ENCODE data around the gene WDFY4. TPM values are rescaled to one million over a fixed set of nuclear protein-coding genes. Genes with fewer than 3 reads are reported as not detected.

WDFY4 gene
- polyA plus RNA-seq, 1 donor (not counting 4 experiments of a cell fraction or from before 2014, with no cell fraction given) = 0.04 TPM

DNA sequence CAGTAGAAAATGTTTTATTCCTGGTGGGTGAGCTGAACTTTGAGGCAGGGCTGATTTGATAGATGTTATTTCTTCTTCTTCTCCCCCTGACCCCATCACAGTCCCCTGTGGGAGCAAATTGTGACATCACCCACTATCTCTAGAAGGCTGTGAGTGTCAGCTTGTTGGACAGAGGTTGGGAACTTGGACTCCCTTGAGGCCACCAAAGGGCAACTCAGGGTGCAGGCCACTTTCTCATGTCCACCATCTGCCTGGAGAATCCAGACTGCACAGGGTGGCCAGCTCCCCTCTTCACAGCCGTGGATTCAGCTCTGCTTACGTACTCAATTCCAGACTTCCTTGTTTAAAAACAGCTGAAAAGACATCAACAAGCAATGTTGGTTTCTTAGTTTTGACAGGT, 151.9 kb downstream of the WDFY4 start:
- no peaks in the 10 kb centered on the region for H3K36me3 ChIP-seq (ENCODE audit: control insufficient read depth in 2 of 2, extremely low read depth in 1 of 2, insufficient read depth in 2 of 2, low read length in 2 of 2)
- no peak overlapping the region for H3K9ac ChIP-seq (ENCODE audit: control insufficient read depth, extremely low read depth, insufficient read depth, low read length)
- no peaks in the 10 kb centered on the region for H3K9me3 ChIP-seq (ENCODE audit: control insufficient read depth, low read depth, low read length)
- H2AFZ ChIP-seq (ENCODE audit: control insufficient read depth, low read length) = no peak overlapping the region
- H3K4me1 ChIP-seq (ENCODE audit: control insufficient read depth, extremely low read depth, insufficient read depth, low read length) = no peaks in the 10 kb centered on the region
- H3K27ac ChIP-seq (ENCODE audit: control insufficient read depth, insufficient read depth, low read length) = no peak overlapping the region
- TF ChIP-seq, protein P1, sequence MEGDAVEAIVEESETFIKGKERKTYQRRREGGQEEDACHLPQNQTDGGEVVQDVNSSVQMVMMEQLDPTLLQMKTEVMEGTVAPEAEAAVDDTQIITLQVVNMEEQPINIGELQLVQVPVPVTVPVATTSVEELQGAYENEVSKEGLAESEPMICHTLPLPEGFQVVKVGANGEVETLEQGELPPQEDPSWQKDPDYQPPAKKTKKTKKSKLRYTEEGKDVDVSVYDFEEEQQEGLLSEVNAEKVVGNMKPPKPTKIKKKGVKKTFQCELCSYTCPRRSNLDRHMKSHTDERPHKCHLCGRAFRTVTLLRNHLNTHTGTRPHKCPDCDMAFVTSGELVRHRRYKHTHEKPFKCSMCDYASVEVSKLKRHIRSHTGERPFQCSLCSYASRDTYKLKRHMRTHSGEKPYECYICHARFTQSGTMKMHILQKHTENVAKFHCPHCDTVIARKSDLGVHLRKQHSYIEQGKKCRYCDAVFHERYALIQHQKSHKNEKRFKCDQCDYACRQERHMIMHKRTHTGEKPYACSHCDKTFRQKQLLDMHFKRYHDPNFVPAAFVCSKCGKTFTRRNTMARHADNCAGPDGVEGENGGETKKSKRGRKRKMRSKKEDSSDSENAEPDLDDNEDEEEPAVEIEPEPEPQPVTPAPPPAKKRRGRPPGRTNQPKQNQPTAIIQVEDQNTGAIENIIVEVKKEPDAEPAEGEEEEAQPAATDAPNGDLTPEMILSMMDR (optimal IDR thresholded peaks at IDR 0.05 in 1 of 3, IDR thresholded peaks at IDR 0.05 in 1 of 3, conservative IDR thresholded peaks at IDR 0.05 in 1 of 3; ENCODE audit: extremely low read depth in 1 of 3, insufficient read depth in 2 of 3, low read length in 3 of 3) = no peak
- no peak for TF ChIP-seq EZH2 (IDR thresholded peaks at IDR 0.05; ENCODE audit: low read length)
- no peaks in the 10 kb centered on the region for H3K9me1 ChIP-seq (ENCODE audit: control insufficient read depth, extremely low read depth, insufficient read depth, low read length)
- dilution Hi-C loops (cut with MboI; ENCODE audit: extremely low pct_ligation_motif_present, low sequenced_read_pairs) = no loop called here
- H4K20me1 ChIP-seq (ENCODE audit: control insufficient read depth, extremely low read depth, insufficient read depth, low read length) = no peaks in the 10 kb centered on the region
- no peaks in the 10 kb centered on the region for H3K27me3 ChIP-seq (ENCODE audit: control insufficient read depth, extremely low read depth, insufficient read depth, low read length)
- H3K79me2 ChIP-seq (ENCODE audit: control insufficient read depth, insufficient read depth, low read length) = no peaks in the 10 kb centered on the region
- H3K4me3 ChIP-seq (ENCODE audit: control insufficient read depth in 2 of 3, extremely low read depth in 1 of 3, insufficient read depth in 2 of 3, low read depth in 1 of 3, low read length in 3 of 3) = no peak overlapping the region
- H3K4me2 ChIP-seq (ENCODE audit: control insufficient read depth, extremely low read depth, insufficient read depth, low read depth, low read length) = no peak overlapping the region
- no peak for DNase-seq (ENCODE audit: low read depth, low spot score)
- no peak for FAIRE-seq

DNA sequence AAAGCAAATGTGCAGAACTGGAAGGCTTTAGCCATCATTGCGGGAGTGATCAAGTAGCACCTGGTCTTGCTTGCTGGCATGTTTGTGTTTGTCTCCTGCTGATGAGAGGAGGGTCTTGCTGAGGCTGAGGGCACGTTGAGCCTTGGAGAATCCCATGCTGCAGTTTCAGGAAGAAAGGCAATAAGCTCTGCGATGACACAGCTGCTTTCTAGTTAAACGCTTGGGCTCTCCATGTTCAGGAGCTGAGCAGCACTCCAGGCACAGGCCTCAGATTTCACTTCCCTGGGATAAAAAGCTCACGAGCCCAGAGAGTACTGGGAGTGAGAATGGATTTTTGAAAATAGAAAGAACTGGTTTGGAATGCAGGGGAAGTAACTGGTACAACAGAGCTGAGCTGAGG, 154.2 kb downstream of the WDFY4 start:
- no peak overlapping the region for H3K9ac ChIP-seq (ENCODE audit: control insufficient read depth, extremely low read depth, insufficient read depth, low read length)
- no peaks in the 10 kb centered on the region for H3K9me3 ChIP-seq (ENCODE audit: control insufficient read depth, low read depth, low read length)
- dilution Hi-C loops (cut with MboI; ENCODE audit: extremely low pct_ligation_motif_present, low sequenced_read_pairs) = no loop called here
- DNase-seq (ENCODE audit: low read depth, low spot score) (no peak), FAIRE-seq (no peak)
- no peak overlapping the region for H3K27ac ChIP-seq (ENCODE audit: control insufficient read depth, insufficient read depth, low read length)
- TF ChIP-seq, protein P1 (optimal IDR thresholded peaks at IDR 0.05 in 1 of 3, IDR thresholded peaks at IDR 0.05 in 1 of 3, conservative IDR thresholded peaks at IDR 0.05 in 1 of 3; ENCODE audit: extremely low read depth in 1 of 3, insufficient read depth in 2 of 3, low read length in 3 of 3) = no peak
- TF ChIP-seq EZH2 (IDR thresholded peaks at IDR 0.05; ENCODE audit: low read length) = no peak
- H3K36me3 ChIP-seq (ENCODE audit: control insufficient read depth in 2 of 2, extremely low read depth in 1 of 2, insufficient read depth in 2 of 2, low read length in 2 of 2) = no peaks in the 10 kb centered on the region
- H3K9me1 ChIP-seq (ENCODE audit: control insufficient read depth, extremely low read depth, insufficient read depth, low read length) = no peaks in the 10 kb centered on the region
- no peak overlapping the region for H2AFZ ChIP-seq (ENCODE audit: control insufficient read depth, low read length)
- no peak overlapping the region for H3K4me2 ChIP-seq (ENCODE audit: control insufficient read depth, extremely low read depth, insufficient read depth, low read depth, low read length)
- no peak overlapping the region for H3K4me3 ChIP-seq (ENCODE audit: control insufficient read depth in 2 of 3, extremely low read depth in 1 of 3, insufficient read depth in 2 of 3, low read depth in 1 of 3, low read length in 3 of 3)
- peaks cover 5% of the 10 kb centered on the region for H3K27me3 ChIP-seq (ENCODE audit: control insufficient read depth, extremely low read depth, insufficient read depth, low read length)
- H3K4me1 ChIP-seq (ENCODE audit: control insufficient read depth, extremely low read depth, insufficient read depth, low read length) = no peaks in the 10 kb centered on the region
- no peaks in the 10 kb centered on the region for H3K79me2 ChIP-seq (ENCODE audit: control insufficient read depth, insufficient read depth, low read length)
- H4K20me1 ChIP-seq (ENCODE audit: control insufficient read depth, extremely low read depth, insufficient read depth, low read length) = no peaks in the 10 kb centered on the region

Data from keratinocyte (primary cell).